K562 (cell line): ENCODE measurements around the gene RUNX1. TPM values are rescaled to one million over a fixed set of nuclear protein-coding genes. Genes with fewer than 3 reads are reported as not detected.

Experiments used
- ATAC-seq: fragments of 200-7000 bp; cut with Tn5 transposase; 3 replicates; pipeline ENCODE4 v1.9.1; 2020; ENCODE audit warnings: moderate library complexity
- BruUV-seq: library from RNA; stranded (reverse); fragments of 400-500 nt; replicated peaks from 2 replicates; lab custom pipeline; 2021; lab: Mats Ljungman, UMichigan
- CTCF ChIA-PET: fragments of 300-600 bp; formaldehyde crosslinking; extraction: SDS; loops from one replicate; lab custom pipeline; 2021; ENCODE audit warnings: low intra/inter-chr PET ratio; lab: Yijun Ruan, JAX
- POLR2A ChIA-PET: fragments of 300-600, 350-650 bp; sonication (Branson Sonifier 250); formaldehyde crosslinking; extraction: SDS; loops from one replicate; lab custom pipeline; 2021; ENCODE audit warnings: antibody characterized with exemption, inconsistent platforms; lab: Yijun Ruan, JAX
- DNase-seq, 4 experiments: peaks; one replicate each; pipeline versions ENCODE4 v3.0.0 to v3.0.0-alpha.2; 2011 to 2018; ENCODE audit warnings: low spot score in 3 of 4, mixed read lengths in 3 of 4; ENCODE audit errors: extremely low read depth in 1 of 4
- FAIRE-seq: peaks from 2 replicates; lab custom pipeline; 2011; peaks lifted over from hg19 to GRCh38; lab: Jason Lieb, UNC
- H2AFZ ChIP-seq: 2 replicates; pipeline ENCODE4 v1.6.0; 2011; ENCODE audit warnings: low read depth, low read length, control low read depth, inconsistent platforms
- H3K27ac ChIP-seq: fragments of 200-600 bp; 3 replicates; pipeline ENCODE4 v1.8.0; 2011; ENCODE audit warnings: low read depth, mild to moderate bottlenecking, control low read depth, inconsistent platforms, low read length, moderate library complexity, mixed read lengths; ENCODE audit errors: extremely low read depth
- H3K27me3 ChIP-seq, 2 experiments: fragments of 300-600 bp in 1 of 2; 2 replicates in 1 of 2; 3 replicates in 1 of 2; pipeline versions ENCODE4 v1.6.0 to v1.8.0; 2011; ENCODE audit warnings: inconsistent platforms in 2 of 2, low read length in 2 of 2, mild to moderate bottlenecking in 1 of 2, mixed read lengths in 1 of 2, moderate library complexity in 1 of 2; ENCODE audit not compliant: control insufficient read depth in 2 of 2, insufficient read depth in 2 of 2
- H3K36me3 ChIP-seq: fragments of 300-600 bp; 3 replicates; pipeline ENCODE4 v1.8.0; 2011; ENCODE audit warnings: mild to moderate bottlenecking, low read length, inconsistent platforms; ENCODE audit not compliant: control insufficient read depth, insufficient read depth
- H3K4me1 ChIP-seq, 2 experiments: fragments of 200-600 bp in 1 of 2; replicated peaks in 1 of 2; 2 replicates in 1 of 2; 3 replicates in 1 of 2; pipeline versions ENCODE4 v1.5.1 to v1.8.0; 2011; ENCODE audit warnings: inconsistent platforms in 2 of 2, low read length in 2 of 2, mild to moderate bottlenecking in 1 of 2, mixed read lengths in 1 of 2, moderate library complexity in 1 of 2; ENCODE audit not compliant: control insufficient read depth in 2 of 2, insufficient read depth in 2 of 2
- H3K4me2 ChIP-seq: 2 replicates; pipeline ENCODE4 v1.6.1; 2011; ENCODE audit warnings: low read length, control low read depth, inconsistent platforms, mixed read lengths; ENCODE audit not compliant: insufficient read depth
- H3K4me3 ChIP-seq: fragments of 200-600 bp; sonication (generic), shearing (Covaris generic); 2 replicates; pipeline ENCODE4 v1.5.1; 2016; ENCODE audit warnings: control low read depth, inconsistent platforms
- H3K79me2 ChIP-seq: fragments of 200-600 bp; 3 replicates; pipeline ENCODE4 v1.8.0; 2011; ENCODE audit warnings: low read length, inconsistent platforms; ENCODE audit not compliant: control insufficient read depth, insufficient read depth
- H3K9ac ChIP-seq, 2 experiments: 2 replicates each; pipeline versions ENCODE4 v1.6.0 to v1.6.1; 2011; ENCODE audit warnings: low read depth in 2 of 2, low read length in 2 of 2, control low read depth in 1 of 2, inconsistent platforms in 1 of 2, mild to moderate bottlenecking in 1 of 2, mixed read lengths in 1 of 2; ENCODE audit not compliant: insufficient read depth in 1 of 2
- H3K9me1 ChIP-seq: one replicate; pipeline ENCODE4 v1.6.0; 2011; ENCODE audit warnings: inconsistent platforms, mild to moderate bottlenecking, low read length, moderate library complexity; ENCODE audit not compliant: control insufficient read depth, insufficient read depth
- H3K9me3 ChIP-seq: replicated peaks from 2 replicates; pipeline ENCODE4 v1.5.1; 2011; ENCODE audit warnings: low read depth, low read length, inconsistent platforms; ENCODE audit not compliant: control insufficient read depth, insufficient read depth
- H4K20me1 ChIP-seq: replicated peaks from 2 replicates; pipeline ENCODE4 v1.6.1; 2011; ENCODE audit warnings: low read length, inconsistent platforms, mixed read lengths; ENCODE audit not compliant: control insufficient read depth, insufficient read depth
- POLR2G ChIP-seq: fragments of 200-400 bp; formaldehyde crosslinking; IDR thresholded peaks from 2 replicates; pipeline ENCODE4 v1.6.1; 2017; ENCODE audit warnings: low read depth, mild to moderate bottlenecking, antibody characterized with exemption, low read length, moderate library complexity
- RBFOX2 ChIP-seq: fragments of 200-400 bp; formaldehyde crosslinking; IDR thresholded peaks from 2 replicates; pipeline ENCODE4 v1.6.1; 2017; ENCODE audit warnings: low read depth, mild to moderate bottlenecking, low read length, moderate library complexity
- ZFP36 ChIP-seq: fragments of 150-350 bp; IDR thresholded peaks from 2 replicates; pipeline ENCODE4 v1.6.1; 2018; ENCODE audit warnings: low read length, low read depth; ENCODE audit not compliant: partially characterized antibody
- WGBS: fragments of 100-300 bp; shearing (Covaris generic); methylation state at CpG from one replicate; pipeline ENCODE4 v1.1.6; 2016; ENCODE audit warnings: low coverage, mixed read lengths; ENCODE audit not compliant: insufficient coverage; ENCODE audit errors: missing lambda C conversion rate; 5-methylcytosine and 5-hydroxymethylcytosine counted together
- in situ Hi-C: fragments of 300-500 bp; cut with MboI; formaldehyde crosslinking; loops from 4 replicates; pipeline ENCODE4 v1.15.0; 2018; ENCODE audit warnings: inconsistent platforms, mixed read lengths
- intact Hi-C: fragments of 100-400 bp; cut with micrococcal nuclease; formaldehyde crosslinking; loops from 2 replicates; pipeline ENCODE4 v1.14.2; 2022
- polyA plus RNA-seq, 8 experiments: library from polyadenylated mRNA; depleted of rRNA in 4 of 8; stranded (reverse) in 5 of 8; unstranded in 3 of 8; fragments of >200 nt; fragmentation: Nextera tagmentation in 2 of 8; fragmentation: Illumina TruSeq in 1 of 8; extraction: Ambion mirVana in 2 of 8; extraction: Trizol in 1 of 8; gene quantifications; 2 replicates each; pipeline versions ENCODE4 v1.2.1 to v1.2.3, GENCODE V29; 2011 to 2014; ENCODE audit warnings: inconsistent platforms in 1 of 8, missing spikeins in 1 of 8
- total RNA-seq, 7 experiments: library from RNA; depleted of rRNA in 6 of 7; stranded (reverse); fragments of >200 nt in 6 of 7; fragmentation: Illumina TruSeq in 2 of 7; extraction: Trizol in 2 of 7; gene quantifications; 2 replicates each; pipeline versions ENCODE4 v1.2.1 to v1.2.3, GENCODE V29; 2011 to 2021; ENCODE audit warnings: low replicate concordance in 1 of 7

The RUNX1 gene
- total and polyA plus RNA-seq, 9 of the 15 experiments (the other 6 are each of a cell fraction or from before 2014, with no cell fraction given), result 2.2 to 68.6 (median 17.8) TPM

GRCh38 chr21:34871026-34871908, 177.8 kb downstream of the RUNX1 start:
- no peak overlapping the region for H3K27ac ChIP-seq
- FAIRE-seq (no peak), ATAC-seq (peak; percentile 31; the same call in 1 of the 3 replicates), DNase-seq (no peak)
- peaks cover 82% of the 10 kb centered on the region; the same call in 2 of the 3 replicates for H3K79me2 ChIP-seq
- no peaks in the 10 kb centered on the region for H3K4me1 ChIP-seq
- intact Hi-C loops, result no loop called here
- 91% methylated on average over 17 of the region's 18 CpGs for WGBS
- no peaks in the 10 kb centered on the region for H3K27me3 ChIP-seq
- POLR2A ChIA-PET, result interaction anchor here (0.6 to 2.7 kb wide), 7 partner anchors 9 to 869 kb away, joined by 3 to 8 read pairs (median 3); no protein-coding TSS in a partner anchor
- peaks cover 93% of the 10 kb centered on the region for H3K36me3 ChIP-seq
- BruUV-seq, result no TSS peak
- H3K9me3 ChIP-seq, result no peaks in the 10 kb centered on the region
- no peak overlapping the region for H3K4me3 ChIP-seq
- no peak for TF ChIP-seq ZFP36
- 0 out of 2 replicates have a peak, but pooled peaks have one; percentile 15 for TF ChIP-seq RBFOX2
- TF ChIP-seq POLR2G, result 0 out of 2 replicates have a peak, but pooled peaks have one; percentile 36
- TF ChIP-seq, all 486 proteins: peak for 2
- Histone ChIP-seq H3K4me2 (no peak overlapping the region), H3K9ac (peak overlapping the region in 1 of 2 experiments; percentile 17; a peak in 1 of 4 replicates), H3K9me1 (no peaks in the 10 kb centered on the region), H4K20me1 (peaks cover 4% of the 10 kb centered on the region; the same call in 1 of the 2 replicates), H2AFZ (no peak overlapping the region)
- in situ Hi-C loops, result no loop called here
- CTCF ChIA-PET, result no interaction called here
